ENCODE data around the gene GPC6.

Gene GPC6

DNA sequence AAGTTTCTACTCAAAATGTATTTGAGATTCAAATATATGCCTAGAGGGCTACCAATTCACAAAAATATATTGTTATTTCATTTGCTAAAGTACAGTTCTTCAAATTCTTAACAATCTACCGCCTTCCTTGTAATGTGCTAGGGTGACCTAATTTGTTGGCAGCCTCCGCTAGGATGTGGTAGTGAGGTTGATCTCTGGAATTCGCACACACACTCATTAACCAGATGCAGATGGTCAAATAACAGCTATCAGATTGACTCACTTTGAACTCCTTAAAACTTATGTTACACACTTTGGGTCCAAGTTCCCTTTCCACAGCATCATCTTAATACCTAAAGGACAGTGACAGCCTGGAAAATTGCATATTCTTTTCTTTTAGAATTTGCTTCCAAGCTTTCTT lies 885.6 kb downstream of the GPC6 start:
- no peaks in the 10 kb centered on the region for H3K27me3 ChIP-seq (ENCODE audit: low read depth, low read length)
- H3K36me3 ChIP-seq (replicated peaks; ENCODE audit: low read depth, low read length), result no peaks in the 10 kb centered on the region
- peaks cover 10% of the 10 kb centered on the region for H3K4me1 ChIP-seq (ENCODE audit: low read length)
- TF ChIP-seq EZH2phosphoT487 (IDR thresholded peaks at IDR 0.05; ENCODE audit: low read depth), result no peak; the same call in 1 of the 2 replicates
- TF ChIP-seq, protein P1, sequence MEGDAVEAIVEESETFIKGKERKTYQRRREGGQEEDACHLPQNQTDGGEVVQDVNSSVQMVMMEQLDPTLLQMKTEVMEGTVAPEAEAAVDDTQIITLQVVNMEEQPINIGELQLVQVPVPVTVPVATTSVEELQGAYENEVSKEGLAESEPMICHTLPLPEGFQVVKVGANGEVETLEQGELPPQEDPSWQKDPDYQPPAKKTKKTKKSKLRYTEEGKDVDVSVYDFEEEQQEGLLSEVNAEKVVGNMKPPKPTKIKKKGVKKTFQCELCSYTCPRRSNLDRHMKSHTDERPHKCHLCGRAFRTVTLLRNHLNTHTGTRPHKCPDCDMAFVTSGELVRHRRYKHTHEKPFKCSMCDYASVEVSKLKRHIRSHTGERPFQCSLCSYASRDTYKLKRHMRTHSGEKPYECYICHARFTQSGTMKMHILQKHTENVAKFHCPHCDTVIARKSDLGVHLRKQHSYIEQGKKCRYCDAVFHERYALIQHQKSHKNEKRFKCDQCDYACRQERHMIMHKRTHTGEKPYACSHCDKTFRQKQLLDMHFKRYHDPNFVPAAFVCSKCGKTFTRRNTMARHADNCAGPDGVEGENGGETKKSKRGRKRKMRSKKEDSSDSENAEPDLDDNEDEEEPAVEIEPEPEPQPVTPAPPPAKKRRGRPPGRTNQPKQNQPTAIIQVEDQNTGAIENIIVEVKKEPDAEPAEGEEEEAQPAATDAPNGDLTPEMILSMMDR (IDR thresholded peaks at IDR 0.05; ENCODE audit: low read depth, low read length), result no peak
- H2AFZ ChIP-seq (ENCODE audit: low read depth, low read length), result no peak overlapping the region
- H3K4me3 ChIP-seq (ENCODE audit: low read length), result no peak overlapping the region
- H3K4me2 ChIP-seq (ENCODE audit: low read length), result no peak overlapping the region
- peaks cover 2% of the 10 kb centered on the region; the same call in 1 of the 2 replicates for H3K9me3 ChIP-seq (ENCODE audit: insufficient read depth, low read length)
- no peaks in the 10 kb centered on the region for H4K20me1 ChIP-seq (ENCODE audit: insufficient read depth, low read length)
- no peak overlapping the region for H3K27ac ChIP-seq (ENCODE audit: low read length)
- H3K9ac ChIP-seq (ENCODE audit: low read length), result no peak overlapping the region
- H3K79me2 ChIP-seq (ENCODE audit: low read length), result no peaks in the 10 kb centered on the region

DNA sequence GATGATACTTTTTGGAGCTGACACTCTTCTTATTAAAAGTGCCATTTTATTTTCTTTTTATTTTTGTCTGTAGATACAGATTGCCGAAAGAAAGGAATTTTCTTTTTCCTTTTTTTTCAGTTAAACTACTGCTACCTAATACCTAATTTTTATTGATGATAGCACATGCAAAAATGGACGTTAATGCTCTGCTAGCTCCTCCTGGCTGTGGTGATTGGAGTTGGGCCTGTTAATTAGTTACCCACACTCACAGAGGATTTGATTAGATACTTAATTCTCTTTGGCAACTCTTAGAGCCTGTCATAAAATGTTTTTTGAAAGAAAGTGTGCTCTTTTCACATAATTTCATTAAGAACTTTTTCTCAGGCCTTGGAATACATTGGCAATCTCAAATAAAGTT lies 886.1 kb downstream of the GPC6 start:
- Histone ChIP-seq H3K27me3 (ENCODE audit: low read depth, low read length) (no peaks in the 10 kb centered on the region), H3K27ac (ENCODE audit: low read length) (no peak overlapping the region), H3K4me1 (ENCODE audit: low read length) (peaks cover 10% of the 10 kb centered on the region), H3K4me2 (ENCODE audit: low read length) (0 out of 2 replicates have a peak overlapping the region, but pooled peaks have one; percentile 5), H3K79me2 (ENCODE audit: low read length) (no peaks in the 10 kb centered on the region), H4K20me1 (ENCODE audit: insufficient read depth, low read length) (no peaks in the 10 kb centered on the region), H3K36me3 (replicated peaks; ENCODE audit: low read depth, low read length) (no peaks in the 10 kb centered on the region), H3K9me3 (ENCODE audit: insufficient read depth, low read length) (peaks cover 2% of the 10 kb centered on the region; the same call in 1 of the 2 replicates), H3K4me3 (ENCODE audit: low read length) (no peak overlapping the region), H3K9ac (ENCODE audit: low read length) (no peak overlapping the region), H2AFZ (ENCODE audit: low read depth, low read length) (no peak overlapping the region)
- TF ChIP-seq, protein P1 (IDR thresholded peaks at IDR 0.05; ENCODE audit: low read depth, low read length), result no peak
- no peak; the same call in 1 of the 2 replicates for TF ChIP-seq EZH2phosphoT487 (IDR thresholded peaks at IDR 0.05; ENCODE audit: low read depth)

DNA sequence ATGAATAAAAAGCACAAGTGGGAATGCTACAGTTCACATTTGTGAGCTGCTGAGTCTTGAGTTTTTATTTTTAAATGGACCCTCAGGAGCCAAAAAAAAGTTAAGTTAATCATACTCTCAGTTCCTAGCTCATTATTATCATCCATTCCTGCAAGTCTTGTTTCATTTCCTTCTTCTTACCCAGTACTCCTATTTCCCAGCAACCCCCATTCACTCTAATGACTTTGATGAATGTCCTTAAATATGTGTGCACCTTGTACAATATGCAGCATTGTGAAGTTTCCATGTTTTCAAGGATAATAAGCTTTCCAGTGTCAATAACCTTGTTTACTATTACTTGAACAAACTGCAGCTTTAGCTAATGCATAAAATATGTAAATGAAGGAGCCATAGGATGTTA lies 886.6 kb downstream of the GPC6 start:
- Histone ChIP-seq H3K4me3 (ENCODE audit: low read length) (no peak overlapping the region), H3K9ac (ENCODE audit: low read length) (no peak overlapping the region), H3K4me2 (ENCODE audit: low read length) (peak overlapping the region; percentile 5; the same call in 1 of the 2 replicates), H3K27me3 (ENCODE audit: low read depth, low read length) (no peaks in the 10 kb centered on the region), H3K4me1 (ENCODE audit: low read length) (peaks cover 10% of the 10 kb centered on the region), H3K9me3 (ENCODE audit: insufficient read depth, low read length) (no peaks in the 10 kb centered on the region), H3K79me2 (ENCODE audit: low read length) (no peaks in the 10 kb centered on the region), H4K20me1 (ENCODE audit: insufficient read depth, low read length) (no peaks in the 10 kb centered on the region), H3K27ac (ENCODE audit: low read length) (no peak overlapping the region), H3K36me3 (replicated peaks; ENCODE audit: low read depth, low read length) (no peaks in the 10 kb centered on the region), H2AFZ (ENCODE audit: low read depth, low read length) (no peak overlapping the region)
- TF ChIP-seq, protein P1 (IDR thresholded peaks at IDR 0.05; ENCODE audit: low read depth, low read length), result no peak
- TF ChIP-seq EZH2phosphoT487 (IDR thresholded peaks at IDR 0.05; ENCODE audit: low read depth), result no peak

DNA sequence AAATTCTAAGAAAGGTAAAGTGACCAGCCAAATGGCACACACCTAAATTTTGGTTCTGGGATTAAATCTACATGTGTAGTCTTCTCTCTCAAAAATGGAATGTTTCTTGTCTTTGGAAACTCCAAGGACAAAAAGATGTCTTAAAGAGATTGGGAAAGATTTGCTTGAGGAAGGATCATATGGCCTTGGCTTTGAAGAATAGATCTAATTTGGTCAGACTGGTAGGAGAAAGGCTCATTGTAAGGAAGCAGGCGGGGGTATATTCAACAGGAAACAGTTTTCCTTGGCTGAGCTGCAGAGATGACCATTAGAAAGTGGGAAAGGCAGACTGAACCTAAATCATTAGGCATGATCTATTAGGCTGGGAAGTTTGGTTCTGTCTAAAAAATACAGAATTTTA lies 887.6 kb downstream of the GPC6 start:
- no peak overlapping the region for H3K9ac ChIP-seq (ENCODE audit: low read length)
- H3K27me3 ChIP-seq (ENCODE audit: low read depth, low read length), result no peaks in the 10 kb centered on the region
- no peaks in the 10 kb centered on the region for H3K79me2 ChIP-seq (ENCODE audit: low read length)
- no peak overlapping the region for H3K4me3 ChIP-seq (ENCODE audit: low read length)
- no peak overlapping the region for H3K27ac ChIP-seq (ENCODE audit: low read length)
- TF ChIP-seq, protein P1 (IDR thresholded peaks at IDR 0.05; ENCODE audit: low read depth, low read length), result no peak
- no peak for TF ChIP-seq EZH2phosphoT487 (IDR thresholded peaks at IDR 0.05; ENCODE audit: low read depth)
- no peak overlapping the region for H3K4me2 ChIP-seq (ENCODE audit: low read length)
- no peaks in the 10 kb centered on the region for H3K36me3 ChIP-seq (replicated peaks; ENCODE audit: low read depth, low read length)
- peaks cover 10% of the 10 kb centered on the region for H3K4me1 ChIP-seq (ENCODE audit: low read length)
- H3K9me3 ChIP-seq (ENCODE audit: insufficient read depth, low read length), result no peaks in the 10 kb centered on the region
- H2AFZ ChIP-seq (ENCODE audit: low read depth, low read length), result no peak overlapping the region
- no peaks in the 10 kb centered on the region for H4K20me1 ChIP-seq (ENCODE audit: insufficient read depth, low read length)
